HG02981 (cell line): ENCODE results near the gene NINJ1.

Source experiments
- ATAC-seq: cut with Tn5 transposase; IDR thresholded peaks from one replicate; pipeline ENCODE4 v1.9.1; 2021; ENCODE audit warnings: mild to moderate bottlenecking, moderate library complexity; ENCODE audit not compliant: unreplicated experiment

NINJ1 gene, protein sequence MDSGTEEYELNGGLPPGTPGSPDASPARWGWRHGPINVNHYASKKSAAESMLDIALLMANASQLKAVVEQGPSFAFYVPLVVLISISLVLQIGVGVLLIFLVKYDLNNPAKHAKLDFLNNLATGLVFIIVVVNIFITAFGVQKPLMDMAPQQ

DNA sequence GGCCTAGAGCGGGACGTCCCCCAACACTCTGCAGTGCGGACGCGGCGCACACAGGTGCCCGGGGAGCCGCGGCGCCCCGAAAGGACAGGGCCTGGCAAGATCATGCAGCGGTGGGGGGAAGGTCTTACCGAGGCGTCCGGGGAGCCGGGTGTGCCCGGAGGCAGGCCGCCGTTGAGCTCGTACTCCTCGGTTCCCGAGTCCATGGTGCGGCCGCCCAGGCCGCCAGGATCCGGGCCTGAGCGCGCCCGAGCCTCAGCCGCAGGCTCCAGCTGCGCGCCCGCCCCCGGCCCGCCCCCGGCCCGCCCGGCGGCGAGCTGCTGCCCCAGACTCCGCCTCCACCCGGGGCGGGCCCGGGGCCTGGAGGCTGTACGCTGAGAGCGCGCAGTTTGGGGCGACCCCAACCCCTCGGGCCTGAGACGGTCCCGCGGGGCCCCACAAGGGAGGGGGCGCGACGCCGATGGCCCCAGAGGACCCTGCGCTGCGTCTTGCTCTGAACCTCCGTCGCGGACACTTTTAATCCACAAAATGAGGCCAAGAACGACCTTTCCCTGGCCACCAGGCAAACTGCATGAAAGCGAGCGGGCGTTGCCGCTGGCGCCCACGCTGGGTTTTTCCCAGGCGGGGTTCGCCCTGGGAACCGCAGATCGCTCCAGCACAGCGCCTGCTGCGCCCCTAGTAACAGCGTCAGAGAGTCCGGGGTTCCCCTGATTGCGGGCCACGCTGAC is at the start of gene NINJ1:
Gene NINJ1, minus strand, starts transcription at position 237 of the 725 bp plus-strand sequence. Its CDS starts 34 bp downstream, at position 203.
- ATAC-seq = peak; percentile 62

DNA sequence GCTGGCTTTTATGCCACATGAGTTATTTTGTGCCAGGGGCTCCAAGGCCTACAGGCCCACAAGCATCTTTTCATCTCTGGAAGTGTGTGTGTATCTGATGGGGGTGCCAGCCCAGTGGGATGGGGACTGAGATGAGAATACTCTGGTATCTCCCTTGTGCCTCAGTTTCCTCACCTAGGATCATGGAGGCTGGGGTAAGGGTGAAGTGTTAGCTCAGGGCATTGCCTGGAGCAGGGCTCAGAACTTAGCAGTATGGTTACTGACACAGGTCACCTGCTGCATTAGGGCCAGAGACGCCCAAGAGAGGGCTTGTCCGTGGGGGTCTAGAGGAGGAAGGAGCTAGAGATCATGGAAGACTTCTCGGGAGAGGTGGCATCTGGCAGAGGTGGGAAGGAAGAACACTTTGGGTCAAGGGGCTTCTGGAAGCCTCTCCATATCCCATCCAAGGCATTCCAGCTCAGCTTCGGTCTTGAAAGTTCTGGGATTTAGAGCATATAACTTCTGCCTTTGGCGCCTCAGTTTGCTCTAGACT is 49.1 kb upstream of the NINJ1 start:
- ATAC-seq = no peak

DNA sequence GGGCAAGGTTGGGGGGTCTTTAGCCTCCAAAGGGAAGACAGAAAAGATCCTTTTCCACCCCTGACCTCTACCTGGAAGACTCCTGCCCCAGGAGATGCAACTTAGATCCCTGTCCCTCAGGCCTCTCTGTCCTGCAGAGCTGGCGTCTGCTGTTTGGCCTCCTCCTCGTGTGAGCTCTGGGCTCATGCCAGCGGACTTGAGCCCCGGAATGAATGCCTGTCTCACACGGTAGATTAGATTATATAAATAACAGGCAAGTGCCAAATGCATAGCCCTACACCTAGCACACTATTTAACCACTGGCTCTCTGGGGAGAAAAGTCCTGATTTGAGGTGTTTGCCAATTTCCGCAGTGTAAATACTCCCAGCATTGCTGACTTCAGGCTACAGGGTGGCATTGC is 48.5 kb upstream of the NINJ1 start:
- no peak for ATAC-seq

DNA sequence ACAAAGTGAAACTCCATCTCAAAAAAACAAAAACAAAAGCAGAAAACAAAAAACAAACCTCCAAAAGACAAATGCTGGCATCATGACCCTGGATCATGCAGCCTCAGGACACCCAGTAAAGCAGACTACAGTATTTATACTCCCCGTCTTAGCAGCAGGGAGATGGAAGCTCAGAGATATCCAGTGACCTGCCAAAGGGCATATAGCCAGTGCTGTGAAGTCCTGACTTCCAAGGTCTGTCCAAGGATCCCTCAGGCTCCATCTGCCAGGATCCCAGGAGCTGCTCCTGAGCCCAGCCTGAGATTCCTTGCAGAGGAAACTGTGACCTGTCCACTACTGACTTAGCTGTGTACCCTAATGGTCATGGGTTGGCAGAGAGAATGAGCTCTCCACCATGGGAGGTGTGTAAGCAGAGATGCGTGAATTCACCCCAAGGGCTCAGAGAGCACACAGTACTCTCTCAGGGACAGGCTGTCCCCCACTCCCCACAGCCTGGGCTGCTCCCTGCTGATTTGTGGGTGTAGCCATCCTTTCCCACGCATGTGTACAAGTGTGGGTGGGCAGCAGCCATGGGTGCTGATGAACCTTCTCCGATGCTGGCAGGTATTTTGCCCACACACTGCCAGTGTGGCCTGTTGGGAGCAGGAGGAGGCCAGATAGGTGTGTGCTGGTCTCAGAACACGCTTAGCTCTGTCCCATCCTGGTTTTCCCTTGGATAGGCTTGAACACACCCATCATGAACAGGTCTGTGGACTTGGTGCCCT is 47.8 kb upstream of the NINJ1 start:
- ATAC-seq = no peak

DNA sequence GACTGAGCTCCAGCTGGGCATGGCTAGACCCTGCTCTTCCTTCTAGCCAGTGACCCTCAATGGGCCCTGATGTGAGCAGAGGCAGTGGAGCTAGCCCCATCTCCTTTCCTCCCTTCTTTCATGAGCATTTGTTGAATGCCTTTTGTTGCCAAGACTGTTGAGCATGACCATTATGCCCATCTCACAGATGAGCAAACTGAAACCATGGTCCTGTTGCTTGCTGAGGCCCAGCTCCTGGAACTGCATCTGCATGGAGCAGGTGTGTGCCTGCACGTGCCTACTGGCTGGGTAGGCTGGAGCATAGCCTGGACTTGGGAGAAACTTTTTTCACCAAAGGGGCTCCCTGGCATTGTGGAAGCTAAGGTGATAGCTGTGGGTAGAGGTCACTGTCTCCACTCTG is 46.9 kb upstream of the NINJ1 start:
- no peak for ATAC-seq

DNA sequence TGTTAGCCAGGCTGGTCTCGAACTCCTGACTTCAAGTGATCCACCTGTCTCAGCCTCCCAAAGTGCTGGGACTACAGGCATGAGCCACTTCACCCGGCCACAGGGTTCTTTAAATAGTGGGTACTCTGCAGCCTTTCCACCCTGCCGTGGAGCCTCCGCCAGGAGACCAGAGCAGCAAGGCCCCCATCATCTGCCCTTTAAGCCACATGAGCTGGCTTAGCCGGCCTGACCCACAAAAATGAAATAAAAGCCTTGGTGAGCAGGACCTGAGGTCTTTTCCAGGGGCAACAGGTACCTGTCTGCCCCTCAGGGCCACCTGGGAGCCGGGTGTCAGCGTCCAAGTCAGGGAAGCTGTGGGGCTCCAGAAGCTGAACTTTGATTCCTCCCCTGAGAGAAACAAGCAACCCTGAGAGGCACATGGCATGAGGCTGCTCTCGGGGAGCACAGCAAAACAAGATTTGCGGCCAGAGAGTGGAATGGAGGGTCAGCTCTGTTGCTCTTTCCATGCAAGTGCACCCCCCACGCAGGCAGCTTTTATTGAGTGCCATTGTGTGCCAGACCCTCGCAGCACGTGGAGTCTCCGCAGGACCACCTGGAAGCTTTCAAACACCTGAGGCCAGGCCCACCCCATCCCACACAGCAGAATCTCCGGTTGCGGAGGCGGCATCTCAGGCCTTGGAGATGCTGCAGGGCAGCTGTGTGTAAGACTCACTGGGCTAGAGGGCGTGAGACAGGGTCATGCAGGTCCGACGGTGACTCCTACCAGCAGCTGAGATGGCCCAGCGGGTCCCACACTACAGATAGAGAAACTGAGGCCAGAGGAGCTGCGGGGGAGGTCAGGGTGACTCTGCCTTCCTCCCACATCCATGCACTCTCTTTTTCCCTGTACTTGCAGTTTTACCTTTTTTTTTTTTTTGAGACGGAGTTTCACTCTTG is 45.1 kb upstream of the NINJ1 start:
- ATAC-seq = no peak

DNA sequence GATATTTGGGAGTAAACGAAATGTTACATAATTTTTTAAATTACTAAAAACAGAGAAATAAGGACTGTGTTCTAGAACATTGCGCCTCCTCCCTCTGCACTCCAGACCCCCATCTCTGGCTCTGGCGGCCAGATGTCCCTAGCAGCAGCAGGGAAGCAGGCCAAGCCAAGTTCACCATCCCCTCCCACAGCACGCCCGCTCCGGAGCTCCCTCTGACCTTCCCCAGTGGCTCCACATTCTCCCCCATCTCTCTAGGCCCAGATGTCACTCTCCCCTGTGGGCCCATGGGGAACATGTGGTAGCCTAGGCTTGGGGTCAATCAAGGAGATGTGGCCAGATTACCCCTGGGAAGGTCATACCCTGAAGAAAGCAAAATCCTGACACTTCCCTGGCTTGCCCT is 43.6 kb upstream of the NINJ1 start:
- ATAC-seq = no peak

DNA sequence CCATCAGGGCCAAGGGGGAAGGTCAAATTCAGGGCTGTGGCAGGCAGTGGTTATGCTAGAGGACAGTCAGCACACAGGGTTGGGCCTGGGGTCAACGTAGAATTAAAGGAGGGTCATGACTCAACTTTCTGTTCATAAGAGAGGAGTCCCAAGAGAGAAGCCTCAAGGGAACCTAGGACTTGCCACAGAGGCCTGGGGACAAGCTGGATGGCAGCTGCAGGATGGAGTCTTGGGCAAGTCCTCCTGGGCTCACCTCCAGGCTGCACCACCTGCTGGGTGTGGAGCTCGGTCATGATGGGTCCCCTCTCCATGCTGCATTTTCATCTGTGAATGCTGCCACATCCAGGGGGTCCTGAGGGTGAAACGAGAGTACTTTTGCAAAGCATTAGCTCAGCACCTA is 40.9 kb upstream of the NINJ1 start:
- no peak for ATAC-seq

DNA sequence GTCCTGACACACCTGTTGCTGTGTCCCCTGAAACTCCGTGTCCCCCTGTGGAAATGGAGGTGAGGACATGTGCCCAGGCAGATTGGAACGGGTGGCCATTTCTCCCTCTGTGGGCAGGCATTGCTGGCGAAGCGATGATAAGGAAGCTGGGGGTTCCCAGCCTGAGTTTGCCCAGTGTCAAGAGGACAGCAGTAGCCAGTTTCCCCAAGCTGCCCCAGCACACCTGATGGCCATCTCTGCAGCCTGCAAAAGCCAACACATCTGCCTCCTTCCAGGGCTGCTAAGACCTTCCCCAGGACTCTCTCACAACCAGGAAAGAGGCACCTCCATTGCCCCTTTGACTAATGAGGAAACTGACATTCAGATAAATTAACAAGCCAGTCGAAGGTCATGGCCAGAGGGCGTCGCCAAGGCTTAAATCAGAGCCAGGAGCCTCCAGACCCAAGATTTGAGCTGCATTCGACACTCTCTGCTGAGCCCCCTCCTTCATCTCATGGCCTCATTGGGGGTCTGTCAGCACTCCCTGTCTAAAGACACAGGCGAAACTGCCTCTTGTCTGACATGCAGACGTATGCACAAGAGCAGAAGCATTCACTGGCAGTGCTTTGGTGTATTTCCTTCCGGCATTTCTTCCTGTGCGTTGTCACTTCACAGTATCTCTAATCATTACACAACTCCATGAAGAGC is 39.5 kb upstream of the NINJ1 start:
- no peak for ATAC-seq

DNA sequence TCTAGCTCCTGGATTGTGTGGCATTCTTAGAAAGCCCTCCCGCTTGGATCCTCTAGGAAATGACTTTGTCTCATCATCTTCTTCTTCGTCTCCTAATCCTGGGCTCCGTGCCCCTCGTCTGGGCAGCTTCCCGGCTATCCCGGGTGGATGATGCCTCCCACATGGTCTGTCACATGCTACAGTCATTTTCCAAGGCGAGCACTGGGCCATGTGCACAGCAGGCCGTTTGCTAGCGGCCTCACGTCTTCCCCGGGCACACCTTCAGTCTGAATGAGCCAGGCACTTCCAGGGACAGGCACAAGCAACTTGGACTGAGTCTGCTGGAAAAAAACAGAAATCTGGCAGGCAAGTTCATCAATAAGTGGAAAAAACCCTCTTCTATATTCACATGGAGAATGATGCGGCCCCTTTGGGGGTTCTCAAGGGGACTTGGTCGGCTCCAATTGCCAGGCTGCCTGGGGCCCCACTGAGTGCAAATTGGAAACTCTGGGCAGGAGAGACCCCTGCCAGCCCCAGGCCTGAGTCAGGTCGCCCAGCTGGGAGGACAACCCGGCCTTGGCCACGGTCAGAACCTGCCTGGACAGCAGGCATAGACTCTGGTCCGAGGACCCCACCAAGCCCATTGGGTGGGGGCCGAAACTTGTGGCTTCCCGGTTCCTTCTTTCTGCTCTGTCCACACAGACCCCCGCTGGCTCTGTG is 38.8 kb upstream of the NINJ1 start:
- no peak for ATAC-seq

DNA sequence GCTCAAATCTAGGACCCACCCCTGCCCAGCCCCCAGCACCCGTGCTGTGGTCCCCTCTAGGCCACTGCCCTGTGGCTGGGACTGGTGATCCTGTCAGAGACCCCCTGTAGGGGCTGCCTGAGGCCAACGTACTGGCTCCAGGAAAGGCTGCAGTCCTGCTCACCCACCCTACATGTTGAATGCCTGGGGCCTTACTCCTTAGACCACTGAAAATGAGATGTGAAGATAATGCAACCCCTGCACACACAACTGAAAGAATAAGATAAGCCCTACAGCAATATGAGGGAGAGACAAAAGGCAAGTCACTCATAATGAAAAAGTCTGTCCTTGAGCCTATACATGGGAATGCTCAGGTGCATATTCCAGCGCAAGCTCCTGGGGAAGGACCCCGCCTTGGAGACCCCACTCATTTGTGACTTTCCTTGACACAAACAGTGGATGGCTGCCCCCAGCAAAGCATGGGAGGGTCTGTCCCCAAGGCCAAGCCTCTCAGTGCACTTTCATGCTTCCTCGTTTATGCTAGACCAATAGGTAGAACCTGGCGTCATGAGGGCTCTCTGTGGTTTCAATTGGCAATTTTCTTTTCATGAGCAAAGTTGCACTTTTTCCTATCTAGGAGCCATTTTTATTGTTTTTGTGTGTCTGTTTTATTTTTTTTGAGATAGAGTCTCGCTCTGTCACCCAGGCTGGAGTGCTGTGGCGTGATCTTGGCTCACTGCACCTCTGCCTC is 37.4 kb upstream of the NINJ1 start:
- no peak for ATAC-seq

DNA sequence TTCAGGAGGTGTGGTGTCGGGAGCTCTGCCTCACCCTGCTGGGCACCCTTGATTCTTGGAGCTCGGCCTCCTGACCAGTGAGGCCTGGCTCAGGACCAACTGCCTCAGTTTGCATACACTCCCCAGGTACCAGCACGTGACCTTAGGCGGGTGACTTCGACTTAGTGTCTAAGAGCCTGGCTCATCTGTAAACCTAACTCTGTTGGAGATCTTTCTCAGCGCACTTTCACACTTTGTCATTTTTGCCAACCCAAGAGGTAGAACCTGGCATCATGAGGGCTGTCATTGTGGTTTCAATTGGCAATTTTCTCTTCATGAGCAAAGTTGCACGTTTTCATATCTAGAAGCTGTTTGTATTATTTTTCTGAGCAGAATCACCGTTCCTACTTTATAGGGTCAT is 36.5 kb upstream of the NINJ1 start:
- no peak for ATAC-seq

DNA sequence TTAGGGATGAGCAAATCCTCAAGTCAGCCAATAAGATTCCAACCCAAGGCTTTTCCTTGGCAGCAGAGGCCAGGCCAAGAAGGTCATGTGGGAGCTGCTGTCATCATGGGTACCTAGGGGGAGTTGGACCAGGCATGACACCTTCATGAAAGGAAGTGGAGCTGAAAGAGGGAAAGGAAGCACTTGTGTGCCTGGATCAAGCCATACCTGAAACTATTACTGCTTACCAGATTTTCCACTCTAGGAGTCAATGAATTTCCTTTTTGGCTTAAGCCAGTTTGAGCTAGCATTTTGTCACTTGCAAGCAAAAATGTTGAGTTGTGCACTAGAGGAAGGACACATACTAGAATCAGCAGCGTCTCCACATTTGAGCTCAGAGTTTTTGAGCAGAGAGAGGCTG is 35.4 kb upstream of the NINJ1 start:
- ATAC-seq = no peak

DNA sequence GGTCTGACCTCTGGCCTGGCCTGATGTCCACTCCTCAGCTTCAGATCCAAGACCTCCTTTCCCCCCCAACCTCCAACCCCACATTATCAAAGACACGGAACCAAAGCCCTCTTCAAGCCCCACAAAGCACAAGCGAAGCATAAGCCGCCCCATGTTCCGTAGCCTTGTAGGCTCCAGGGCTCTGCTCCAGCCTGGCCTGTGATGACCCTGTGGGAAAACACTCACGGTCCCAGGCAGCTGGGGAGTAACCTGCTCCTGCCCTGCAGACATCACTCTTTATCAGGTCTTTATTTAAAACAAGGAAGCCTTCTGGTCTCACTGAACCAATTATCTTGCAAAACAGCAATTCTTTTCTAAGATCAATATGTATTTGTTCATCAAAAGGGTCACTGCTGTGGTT is 34.5 kb upstream of the NINJ1 start:
- ATAC-seq = no peak

DNA sequence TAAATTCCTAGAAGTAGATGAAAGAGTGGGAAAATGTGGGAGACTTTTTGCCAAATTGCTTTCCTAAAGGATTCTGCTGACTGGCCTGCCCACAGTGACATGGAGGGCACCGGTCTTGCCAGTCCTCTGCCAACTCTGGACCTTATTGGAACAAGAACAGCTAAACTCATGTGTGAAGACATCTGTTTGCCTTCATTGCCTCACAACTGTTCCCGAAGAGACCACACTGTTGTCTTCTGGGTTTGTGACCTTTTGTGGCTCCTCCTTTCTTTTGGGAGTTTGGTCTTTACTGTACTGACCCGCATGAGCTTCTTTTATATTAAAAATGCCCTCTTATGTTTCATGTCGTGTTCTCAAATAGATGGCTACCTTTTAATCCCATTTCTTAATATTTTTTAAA is 33.8 kb upstream of the NINJ1 start:
- ATAC-seq = no peak

DNA sequence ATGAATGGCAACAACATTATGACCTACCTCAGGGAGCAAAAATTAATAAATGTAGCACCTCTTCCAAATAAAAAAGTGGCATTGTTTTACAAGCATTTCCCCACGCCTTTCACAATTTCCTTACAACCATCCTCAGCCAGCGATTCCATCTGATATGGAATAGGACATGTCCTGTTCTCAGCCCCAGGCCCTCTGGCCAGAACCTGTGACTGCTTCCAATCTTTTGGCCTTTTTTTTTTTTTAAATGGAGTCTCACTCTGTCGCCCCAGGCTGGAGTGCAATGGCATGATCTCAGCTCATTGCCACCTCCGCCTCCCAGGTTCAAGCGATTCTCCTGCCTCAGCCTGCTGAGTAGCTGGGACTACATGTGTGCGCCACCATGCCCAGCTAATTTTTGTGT is 33.1 kb upstream of the NINJ1 start:
- no peak for ATAC-seq

DNA sequence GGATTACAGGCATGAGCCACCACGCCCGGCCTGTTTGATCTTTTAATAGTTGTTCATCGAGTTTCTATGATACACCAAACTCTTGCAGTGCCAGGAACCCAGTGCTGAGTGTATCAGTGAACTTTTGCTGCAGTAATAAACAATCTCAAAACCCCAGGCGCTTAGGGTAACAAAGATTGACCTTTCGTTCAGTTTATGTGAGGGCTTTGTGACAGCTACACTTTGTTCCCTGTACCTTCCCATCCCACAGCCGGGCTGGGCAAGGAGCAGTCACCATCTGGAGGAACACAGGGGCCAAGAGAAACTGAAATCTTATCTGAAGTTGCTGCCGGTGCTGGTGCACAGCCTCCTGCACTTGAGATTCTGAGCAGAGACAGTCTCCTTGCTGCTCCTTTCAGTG is 32.6 kb upstream of the NINJ1 start:
- ATAC-seq = no peak

DNA sequence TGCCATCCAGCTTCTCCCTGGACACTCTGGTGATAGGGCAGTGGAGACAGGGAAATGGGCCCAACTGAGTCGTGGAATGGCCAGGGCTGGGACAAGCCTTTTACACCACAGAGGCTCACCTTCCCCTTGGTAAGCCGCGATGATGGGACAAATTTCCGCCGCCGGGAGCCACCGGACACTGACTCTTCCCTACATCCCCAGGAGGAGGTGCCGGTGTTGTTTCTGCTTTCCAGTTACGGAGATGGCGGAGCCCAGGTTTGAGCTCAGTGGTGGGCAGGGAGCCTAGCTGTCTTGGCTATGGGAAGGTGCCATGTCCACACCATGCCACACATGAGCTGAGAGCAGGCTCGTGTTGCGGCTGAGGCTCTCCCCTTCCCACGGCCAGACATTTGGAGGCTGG is 30.0 kb upstream of the NINJ1 start:
- no peak for ATAC-seq
